Mesenchymal stem cell (in vitro differentiated cells and primary cell): ENCODE results near the gene RPS16. TPM values are rescaled to one million over a fixed set of nuclear protein-coding genes. Genes with fewer than 3 reads are reported as not detected.

ENCODE experiments used
- DNase-seq: peaks from one replicate; pipeline ENCODE4 v3.0.0-alpha.2; 2013
- H2AFZ ChIP-seq: one replicate; pipeline ENCODE4 v1.6.1; 2013; ENCODE audit warnings: low read depth, mild to moderate bottlenecking, control low read depth, inconsistent platforms, low read length, moderate library complexity
- H2AK5ac ChIP-seq: 2 replicates; pipeline ENCODE4 v1.6.1; 2013; ENCODE audit warnings: low read length, moderate library complexity, mild to moderate bottlenecking, inconsistent platforms; ENCODE audit not compliant: severe bottlenecking
- H2BK120ac ChIP-seq: one replicate; pipeline ENCODE4 v1.6.1; 2013; ENCODE audit warnings: low read depth, mild to moderate bottlenecking, inconsistent platforms, low read length, moderate library complexity
- H2BK12ac ChIP-seq, 2 experiments: one replicate each; pipeline ENCODE4 v1.6.1; 2013; ENCODE audit warnings: inconsistent platforms in 2 of 2, low read length in 2 of 2, mild to moderate bottlenecking in 2 of 2, moderate library complexity in 2 of 2, control low read depth in 1 of 2
- H2BK15ac ChIP-seq: one replicate; pipeline ENCODE4 v1.6.1; 2013; ENCODE audit warnings: mild to moderate bottlenecking, low read depth, inconsistent platforms; ENCODE audit not compliant: poor library complexity, severe bottlenecking
- H2BK5ac ChIP-seq: 2 replicates; pipeline ENCODE4 v1.6.1; 2013; ENCODE audit warnings: low read depth, mild to moderate bottlenecking, low read length, control low read depth, inconsistent platforms; ENCODE audit not compliant: poor library complexity, severe bottlenecking
- H3K14ac ChIP-seq, 2 experiments: one replicate each; pipeline ENCODE4 v1.6.1; 2013; ENCODE audit warnings: inconsistent platforms in 2 of 2, low read length in 2 of 2, control low read depth in 1 of 2, mild to moderate bottlenecking in 1 of 2, moderate library complexity in 1 of 2
- H3K18ac ChIP-seq, 2 experiments: one replicate each; pipeline ENCODE4 v1.6.1; 2013; ENCODE audit warnings: inconsistent platforms in 2 of 2, low read length in 2 of 2, control low read depth in 1 of 2, low read depth in 1 of 2, mild to moderate bottlenecking in 1 of 2
- H3K23ac ChIP-seq, 2 experiments: one replicate each; pipeline ENCODE4 v1.6.1; 2013; ENCODE audit warnings: inconsistent platforms in 2 of 2, low read length in 2 of 2, mild to moderate bottlenecking in 2 of 2, moderate library complexity in 2 of 2, control low read depth in 1 of 2
- H3K27ac ChIP-seq: 2 replicates; pipeline ENCODE4 v1.5.1; 2013; ENCODE audit warnings: mild to moderate bottlenecking, moderate library complexity, low read length, control low read depth, inconsistent platforms; ENCODE audit not compliant: poor library complexity, severe bottlenecking
- H3K27me3 ChIP-seq, 2 experiments: 2 replicates each; pipeline versions ENCODE4 v1.6.1 to v1.7.0; 2013; ENCODE audit warnings: low read length in 2 of 2, mild to moderate bottlenecking in 2 of 2, moderate library complexity in 2 of 2, control low read depth in 1 of 2, inconsistent platforms in 1 of 2; ENCODE audit not compliant: control insufficient read depth in 1 of 2, insufficient read depth in 1 of 2
- H3K36me3 ChIP-seq, 2 experiments: 2 replicates each; pipeline versions ENCODE4 v1.6.1 to v1.7.0; 2013; ENCODE audit warnings: low read length in 2 of 2, control low read depth in 1 of 2, inconsistent platforms in 1 of 2, low read depth in 1 of 2, mild to moderate bottlenecking in 1 of 2; ENCODE audit not compliant: insufficient read depth in 2 of 2, control insufficient read depth in 1 of 2
- H3K4ac ChIP-seq, 2 experiments: one replicate each; pipeline ENCODE4 v1.6.1; 2013; ENCODE audit warnings: inconsistent platforms in 2 of 2, low read length in 2 of 2, mild to moderate bottlenecking in 2 of 2, moderate library complexity in 2 of 2, control low read depth in 1 of 2, low read depth in 1 of 2
- H3K4me1 ChIP-seq: 2 replicates; pipeline ENCODE4 v1.6.1; 2013; ENCODE audit warnings: low read depth, low read length, control low read depth; ENCODE audit not compliant: control insufficient read depth, insufficient read depth
- H3K4me2 ChIP-seq: 2 replicates; pipeline ENCODE4 v1.6.1; 2013; ENCODE audit warnings: low read length, mild to moderate bottlenecking, inconsistent platforms; ENCODE audit not compliant: poor library complexity, severe bottlenecking
- H3K4me3 ChIP-seq, 2 experiments: 2 replicates each; pipeline versions ENCODE4 v1.5.1 to v1.7.0; 2013; ENCODE audit warnings: low read length in 2 of 2, mild to moderate bottlenecking in 2 of 2, control low read depth in 1 of 2, low read depth in 1 of 2; ENCODE audit not compliant: insufficient read depth in 1 of 2
- H3K79me1 ChIP-seq: replicated peaks from 2 replicates; pipeline ENCODE4 v1.6.1; 2013; ENCODE audit warnings: mild to moderate bottlenecking, control low read depth, low read length, inconsistent platforms; ENCODE audit not compliant: poor library complexity, severe bottlenecking
- H3K9ac ChIP-seq: 2 replicates; pipeline ENCODE4 v1.7.0; 2013; ENCODE audit warnings: mild to moderate bottlenecking, low read length, moderate library complexity
- H3K9me3 ChIP-seq: 2 replicates; pipeline ENCODE4 v1.7.0; 2013; ENCODE audit warnings: mild to moderate bottlenecking, low read length; ENCODE audit not compliant: control insufficient read depth
- H4K8ac ChIP-seq: one replicate; pipeline ENCODE4 v1.6.1; 2013; ENCODE audit warnings: inconsistent platforms, mild to moderate bottlenecking, low read length, moderate library complexity
- H4K91ac ChIP-seq: one replicate; pipeline ENCODE4 v1.6.1; 2013; ENCODE audit warnings: mild to moderate bottlenecking, low read length, inconsistent platforms
- WGBS: methylation state at CpG from one replicate; pipeline ENCODE4 v1.1.7; 2013; ENCODE audit warnings: mixed read lengths; 5-methylcytosine and 5-hydroxymethylcytosine counted together
- small RNA-seq: library from polyadenylated mRNA; stranded (forward); fragments of <200 nt; extraction: miRNeasy Mini kit (QIAGEN cat#:217004); gene quantifications from one replicate; pipeline ENCODE3, GENCODE V24; 2013; ENCODE audit warnings: low read depth

Gene RPS16

GRCh38 chr19:39385629-39386411 is 49.9 kb downstream of the RPS16 start:
- WGBS = 95% methylated on average over 20 of the region's 20 CpGs
- no peak for DNase-seq

DNA sequence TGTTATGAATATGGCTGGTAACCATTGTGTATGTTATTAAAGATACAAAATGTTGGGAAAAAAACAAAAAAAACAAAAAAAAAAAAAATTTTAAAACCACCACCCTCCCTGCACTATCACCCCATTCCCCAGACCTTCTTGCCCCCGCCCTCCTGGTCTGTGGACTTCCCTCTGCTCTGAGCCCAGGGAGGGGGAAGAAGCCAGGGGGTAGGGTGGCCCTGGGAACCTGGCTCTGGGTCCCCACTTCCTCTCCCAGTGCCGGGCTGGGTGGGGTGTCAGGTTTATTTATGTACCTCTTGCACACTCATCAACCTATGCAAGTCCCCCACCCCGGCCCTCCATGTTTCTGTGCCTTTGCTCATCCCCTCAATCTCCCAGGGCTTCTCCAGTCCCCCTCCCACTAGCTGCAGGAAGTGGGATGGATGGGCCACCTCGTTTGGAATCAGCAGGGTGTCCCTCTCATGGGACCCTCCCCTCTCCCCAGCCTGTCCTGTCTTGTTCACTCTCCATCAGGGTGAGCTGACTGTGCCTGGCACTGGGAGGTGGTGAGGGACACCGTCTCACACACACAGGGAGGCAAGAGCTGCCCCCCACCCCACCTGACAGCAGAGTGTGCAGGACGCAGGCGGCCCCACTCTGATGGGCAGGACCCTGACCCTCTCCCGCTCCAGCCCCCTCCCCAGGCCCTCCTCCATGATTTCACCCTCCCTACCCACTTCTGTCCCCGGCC is 50.7 kb downstream of the RPS16 start:
- Histone ChIP-seq H4K8ac (peak overlapping the region; percentile 55), H3K4me1 (peaks cover 13% of the 10 kb centered on the region), H2BK15ac (peak overlapping the region; percentile 37), H4K91ac (no peak overlapping the region), H3K4ac (no peak overlapping the region), H2AK5ac (no peak overlapping the region), H2BK12ac (no peak overlapping the region), H3K14ac (no peak overlapping the region), H3K79me1 (peaks cover 14% of the 10 kb centered on the region), H3K27me3 (no peaks in the 10 kb centered on the region), H3K9ac (no peak overlapping the region), H3K27ac (no peak overlapping the region), H2BK5ac (no peak overlapping the region), H3K23ac (no peak overlapping the region), H3K36me3 (peaks cover 84 to 95% of the 10 kb centered on the region in 2 experiments), H2AFZ (no peak overlapping the region), H3K4me3 (no peak overlapping the region), H3K4me2 (no peak overlapping the region), H2BK120ac (no peak overlapping the region), H3K9me3 (no peaks in the 10 kb centered on the region), H3K18ac (no peak overlapping the region)
- DNase-seq = no peak
- WGBS = 84% methylated on average over 7 of the region's 9 CpGs

More at GRCh38 chr19:39385629-39386411, 49.9 kb downstream of the RPS16 start:
- H2AFZ ChIP-seq = no peak overlapping the region
- H3K18ac ChIP-seq = no peak overlapping the region
- no peaks in the 10 kb centered on the region for H3K9me3 ChIP-seq
- H3K23ac ChIP-seq = no peak overlapping the region
- no peak overlapping the region for H2BK15ac ChIP-seq
- H3K4me1 ChIP-seq = peaks cover 15% of the 10 kb centered on the region
- H3K9ac ChIP-seq = no peak overlapping the region
- H2BK12ac ChIP-seq = no peak overlapping the region
- H3K27ac ChIP-seq = no peak overlapping the region
- no peak overlapping the region for H3K14ac ChIP-seq
- no peak overlapping the region for H3K4me2 ChIP-seq
- no peak overlapping the region for H3K4me3 ChIP-seq
- H4K8ac ChIP-seq = no peak overlapping the region
- no peaks in the 10 kb centered on the region for H3K27me3 ChIP-seq
- H3K79me1 ChIP-seq = peaks cover 16% of the 10 kb centered on the region
- no peak overlapping the region for H2AK5ac ChIP-seq
- no peak overlapping the region for H2BK5ac ChIP-seq
- no peak overlapping the region for H3K4ac ChIP-seq
- no peak overlapping the region for H4K91ac ChIP-seq
- H3K36me3 ChIP-seq = peaks cover 76 to 87% of the 10 kb centered on the region in 2 experiments
- H2BK120ac ChIP-seq = no peak overlapping the region

Small RNAs within 50 kb of the gene (small RNA-seq; reads per million reads assigned to genes)
- not detected for gene MIR4530
